ENCODE measurements around the gene PRPF19. TPM values are rescaled to one million over a fixed set of nuclear protein-coding genes. Genes with fewer than 3 reads are reported as not detected.

The PRPF19 gene
- total and polyA plus RNA-seq, 2 of the 8 experiments (the other 6 are each of a cell fraction or from before 2014, with no cell fraction given), result 107 to 141 TPM

- no peak overlapping the region for H3K4me3 ChIP-seq (ENCODE audit: extremely low read depth in 1 of 4, insufficient read depth in 2 of 4, low read depth in 3 of 4, low read length in 4 of 4)
- no peak overlapping the region for H3K4ac ChIP-seq (replicated peaks; ENCODE audit: insufficient read length, low read depth, low read length)
- DNase-seq (ENCODE audit: low read depth in 1 of 2, low spot score in 2 of 2) (no peak), FAIRE-seq (no peak)
- TF ChIP-seq ZNF274 (IDR thresholded peaks at IDR 0.05; ENCODE audit: borderline replicate concordance, extremely low read depth, low read length) (no peak), CEBPB (IDR thresholded peaks at IDR 0.05; ENCODE audit: low read depth, low read length) (no peak), RBBP5 (IDR thresholded peaks at IDR 0.05; ENCODE audit: borderline replicate concordance, low read depth, low read length) (no peak), NRF1 (IDR thresholded peaks at IDR 0.05; ENCODE audit: low read depth, low read length) (no peak), JUN (IDR thresholded peaks at IDR 0.05; ENCODE audit: low read depth, low read length) (no peak), BRCA1 (IDR thresholded peaks at IDR 0.05; ENCODE audit: low read depth, low read length) (no peak), SUZ12 (IDR thresholded peaks at IDR 0.05; ENCODE audit: low read length) (no peak), TCF12 (IDR thresholded peaks at IDR 0.05; ENCODE audit: low read depth, low read length) (no peak), BACH1 (IDR thresholded peaks at IDR 0.05; ENCODE audit: low read length) (no peak), YY1 (IDR thresholded peaks at IDR 0.05; ENCODE audit: low read depth, low read length) (no peak), SIX5 (IDR thresholded peaks at IDR 0.05; ENCODE audit: low read depth, low read length) (no peak), SP2 (IDR thresholded peaks at IDR 0.05; ENCODE audit: low read length) (no peak), CBX5 (IDR thresholded peaks at IDR 0.05; ENCODE audit: low read depth, low read length) (no peak), USF2 (IDR thresholded peaks at IDR 0.05; ENCODE audit: low read length) (no peak)
- ChIA-PET CTCF (ENCODE audit: partially characterized antibody) (interaction anchor here (0.6 to 1.9 kb wide), 6 partner anchors 9 to 95 kb away, joined by 3 to 9 read pairs (median 4); no protein-coding TSS in a partner anchor), POLR2A (ENCODE audit: partially characterized antibody) (interaction anchor here (1.2 to 5.7 kb wide), 3 partner anchors 10 to 24 kb away, joined by 4 to 26 read pairs (median 6); partner anchors contain the start of gene TMEM109)
- no peak overlapping the region for H4K8ac ChIP-seq (ENCODE audit: extremely low read depth, insufficient read depth, low read length)
- peaks cover 11% of the 10 kb centered on the region for H3K79me1 ChIP-seq (ENCODE audit: low read depth, low read length)
- H2BK12ac ChIP-seq (ENCODE audit: low read depth, low read length), result no peak overlapping the region
- no peak overlapping the region for H2AFZ ChIP-seq (ENCODE audit: low read length)
- no peak overlapping the region for H3K23ac ChIP-seq (ENCODE audit: insufficient read length)
- H2BK15ac ChIP-seq (ENCODE audit: low read length), result no peak overlapping the region
- no peak overlapping the region for H3K27ac ChIP-seq (ENCODE audit: low read depth, low read length)
- no peak overlapping the region for H4K5ac ChIP-seq (ENCODE audit: insufficient read length, low read depth, low read length)
- H3K18ac ChIP-seq (ENCODE audit: extremely low read depth, low read length), result no peak overlapping the region
- H3K56ac ChIP-seq (replicated peaks; ENCODE audit: insufficient read length, low read depth, low read length), result no peak overlapping the region
- H3K9me3 ChIP-seq (ENCODE audit: insufficient read depth in 2 of 2, low read depth in 1 of 2, low read length in 1 of 2), result no peaks in the 10 kb centered on the region
- no peak overlapping the region for H3K14ac ChIP-seq (ENCODE audit: insufficient read length)
- H4K91ac ChIP-seq (replicated peaks; ENCODE audit: insufficient read length, low read length), result no peak overlapping the region
- H2BK20ac ChIP-seq (ENCODE audit: low read length), result no peak overlapping the region
- peaks cover 10 to 42% (median 19%) of the 10 kb centered on the region in 4 experiments; a peak in 7 of 8 replicates for H3K36me3 ChIP-seq (ENCODE audit: control insufficient read depth in 2 of 4, insufficient read depth in 4 of 4, low read length in 3 of 4)
- peaks cover 5 to 14% (median 5%) of the 10 kb centered on the region in 4 experiments; a peak in 6 of 7 replicates for H3K4me1 ChIP-seq (replicated peaks in 1 of 4; ENCODE audit: control insufficient read depth in 3 of 4, insufficient read depth in 4 of 4, low read length in 3 of 4)
- no peak overlapping the region; a peak in 1 of 4 replicates for H3K4me2 ChIP-seq (ENCODE audit: insufficient read depth in 1 of 2, low read depth in 2 of 2, low read length in 2 of 2)
- no peak overlapping the region for H3K9ac ChIP-seq (replicated peaks in 1 of 4; ENCODE audit: extremely low read depth in 1 of 4, low read depth in 3 of 4, low read length in 3 of 4)
- no peak overlapping the region for H2AK5ac ChIP-seq (ENCODE audit: low read depth, low read length)
- no peaks in the 10 kb centered on the region for H3K79me2 ChIP-seq (ENCODE audit: control insufficient read depth in 1 of 2, insufficient read depth in 2 of 2, low read length in 2 of 2)
- no peak overlapping the region for H2BK5ac ChIP-seq (ENCODE audit: low read depth, low read length)
- H3K23me2 ChIP-seq (ENCODE audit: low read depth, low read length), result peaks cover 11% of the 10 kb centered on the region; the same call in 1 of the 2 replicates
- 89% methylated on average over 8 of the region's 8 CpGs; no CpG with 5 or more reads in 1 of the 2 experiments for WGBS, 2 experiments (ENCODE audit: extremely low coverage in 1 of 2, insufficient coverage in 1 of 2, insufficient read length in 1 of 2, insufficient replicate concordance in 2 of 2, low coverage in 1 of 2, low lambda C conversion rate in 2 of 2, missing lambda C conversion rate in 1 of 2)
- no peak overlapping the region for H2BK120ac ChIP-seq (replicated peaks; ENCODE audit: low read depth, low read length)
- peaks cover 8 to 9% of the 10 kb centered on the region in 2 experiments for H4K20me1 ChIP-seq (replicated peaks in 1 of 2; ENCODE audit: control insufficient read depth in 1 of 2, insufficient read depth in 2 of 2, low read length in 2 of 2)
- peaks cover 0 to 3% (median 0%) of the 10 kb centered on the region in 4 experiments; a peak in 1 of 7 replicates for H3K27me3 ChIP-seq (replicated peaks in 1 of 4; ENCODE audit: control insufficient read depth in 3 of 4, extremely low read depth in 1 of 4, insufficient read depth in 3 of 4, low read length in 3 of 4)
Measured at GRCh38 chr11:60926500-60926899, 20.1 kb upstream of the PRPF19 start.
